Mesothelial cell of epicardium (in vitro differentiated cells): ENCODE measurements around the gene SNRPE. TPM values are rescaled to one million over a fixed set of nuclear protein-coding genes. Genes with fewer than 3 reads are reported as not detected.
"Not testable (repeated sequence)": the region's sequence is repeated elsewhere in the genome, so short reads cannot be mapped to it uniquely, and the experiment has no call there.

Experiments used
- DNase-seq, 2 experiments: peaks; one replicate each; pipeline ENCODE4 v3.0.0; 2021; ENCODE audit warnings: low spot score in 2 of 2; ENCODE audit not compliant: unreplicated experiment in 2 of 2
- H3K27ac Mint-ChIP-seq: 2 replicates; pipeline ENCODE4 v1.8.0; 2021; ENCODE audit warnings: mixed read lengths
- H3K27me3 Mint-ChIP-seq: 2 replicates; pipeline ENCODE4 v1.8.0; 2021; ENCODE audit warnings: low read depth, mixed read lengths
- H3K36me3 Mint-ChIP-seq: 2 replicates; pipeline ENCODE4 v1.8.0; 2021; ENCODE audit warnings: mixed read lengths
- H3K4me1 Mint-ChIP-seq: 2 replicates; pipeline ENCODE4 v1.8.0; 2021; ENCODE audit warnings: mixed read lengths
- H3K4me3 Mint-ChIP-seq: 2 replicates; pipeline ENCODE4 v1.8.0; 2021; ENCODE audit warnings: mild to moderate bottlenecking, moderate library complexity, mixed read lengths
- H3K9me3 Mint-ChIP-seq: 2 replicates; pipeline ENCODE4 v1.8.0; 2021; ENCODE audit warnings: mixed read lengths
- CTCF ChIP-seq: fragments of 200-600 bp; sonication (generic); IDR thresholded peaks from one replicate; pipeline ENCODE4 v1.5.0; 2021; ENCODE audit warnings: antibody characterized with exemption; ENCODE audit not compliant: unreplicated experiment
- total RNA-seq: library from RNA; stranded (reverse); gene quantifications from 3 replicates; pipeline ENCODE4 v1.2.1, GENCODE V29; 2021

SNRPE gene
- total RNA-seq, 1 donor from 2014 or later: 186 TPM

- Mint-ChIP-seq H3K4me1 (peaks cover 41% of the 10 kb centered on the region), H3K4me3 (peak overlapping the region; percentile 0), H3K36me3 (peaks cover 36% of the 10 kb centered on the region), H3K27ac (peak overlapping the region; percentile 78), H3K27me3 (no peaks in the 10 kb centered on the region), H3K9me3 (no peaks in the 10 kb centered on the region)
- no peak for DNase-seq
- TF ChIP-seq CTCF: no peak
Measured at GRCh38 chr1:203828002-203828401, 33.4 kb upstream of the SNRPE start.

GRCh38 chr1:203828503-203828902, 32.9 kb upstream of the SNRPE start:
- Mint-ChIP-seq H3K9me3 (no peaks in the 10 kb centered on the region), H3K4me3 (no peak overlapping the region), H3K4me1 (peaks cover 41% of the 10 kb centered on the region), H3K27me3 (no peaks in the 10 kb centered on the region), H3K36me3 (peaks cover 37% of the 10 kb centered on the region), H3K27ac (peak overlapping the region; percentile 78)
- DNase-seq: no peak
- TF ChIP-seq CTCF: no peak

- H3K27me3 Mint-ChIP-seq, H3K4me3 Mint-ChIP-seq, H3K9me3 Mint-ChIP-seq, DNase-seq: not testable (repeated sequence)
- Mint-ChIP-seq H3K36me3 (peaks cover 40% of the 10 kb centered on the region), H3K4me1 (peaks cover 39% of the 10 kb centered on the region), H3K27ac (peak overlapping the region; percentile 78)
Measured at GRCh38 chr1:203829247-203829646, 32.2 kb upstream of the SNRPE start.

GRCh38 chr1:203835476-203835875, 25.9 kb upstream of the SNRPE start:
- H3K9me3 Mint-ChIP-seq: no peaks in the 10 kb centered on the region
- H3K27me3 Mint-ChIP-seq: no peaks in the 10 kb centered on the region
- peak overlapping the region; percentile 9 for H3K27ac Mint-ChIP-seq
- no peak for DNase-seq
- H3K36me3 Mint-ChIP-seq: peaks cover 40% of the 10 kb centered on the region
- H3K4me3 Mint-ChIP-seq: no peak overlapping the region
- no peak for TF ChIP-seq CTCF
- H3K4me1 Mint-ChIP-seq: peaks cover 15% of the 10 kb centered on the region

GRCh38 chr1:203839081-203839480, 22.3 kb upstream of the SNRPE start:
- Mint-ChIP-seq H3K27me3 (no peaks in the 10 kb centered on the region), H3K4me3 (no peak overlapping the region), H3K9me3 (no peaks in the 10 kb centered on the region), H3K4me1 (peaks cover 15% of the 10 kb centered on the region), H3K36me3 (peaks cover 54% of the 10 kb centered on the region), H3K27ac (peak overlapping the region; percentile 95)
- DNase-seq: no peak
- no peak for TF ChIP-seq CTCF

GRCh38 chr1:203840208-203840808, 21.1 kb upstream of the SNRPE start:
- no peak for DNase-seq
- TF ChIP-seq CTCF: no peak
- Mint-ChIP-seq H3K4me1 (peaks cover 15% of the 10 kb centered on the region), H3K27me3 (no peaks in the 10 kb centered on the region), H3K4me3 (no peak overlapping the region), H3K27ac (peak overlapping the region; percentile 47), H3K36me3 (peaks cover 55% of the 10 kb centered on the region), H3K9me3 (no peaks in the 10 kb centered on the region)
